HepG2 (cell line): ENCODE measurements around the gene CCL13. TPM values are rescaled to one million over a fixed set of nuclear protein-coding genes. Genes with fewer than 3 reads are reported as not detected.

Experiments used
- CEBPB ChIP-seq: IDR thresholded peaks from 2 replicates; pipeline ENCODE4 v1.6.1; 2011; ENCODE audit warnings: low read depth, low read length, improper control_type of control experiment, borderline replicate concordance
- FOXA3 ChIP-seq: IDR thresholded peaks from 2 replicates; pipeline ENCODE4 v1.6.1; 2016; ENCODE audit warnings: missing genetic modification reagents, missing compliant biosample characterization
- FOXO1 ChIP-seq: sonication (generic); formaldehyde crosslinking; IDR thresholded peaks from 2 replicates; pipeline ENCODE4 v1.4.0; 2020; ENCODE audit warnings: missing genetic modification reagents
- NCOA1 ChIP-seq: sonication (generic); formaldehyde crosslinking; IDR thresholded peaks from 2 replicates; pipeline ENCODE4 v1.9.0; 2021; ENCODE audit warnings: missing genetic modification reagents
- NR2F1 ChIP-seq, 2 experiments: fragments of 450-650 bp in 1 of 2; formaldehyde crosslinking in 1 of 2; IDR thresholded peaks; 2 replicates each; pipeline versions ENCODE4 v1.5.0 to v1.6.1; 2016 to 2020; ENCODE audit warnings: mild to moderate bottlenecking in 1 of 2, missing compliant biosample characterization in 1 of 2, missing genetic modification reagents in 1 of 2, moderate library complexity in 1 of 2
- NR2F6 ChIP-seq, 2 experiments: IDR thresholded peaks; 2 replicates each; pipeline ENCODE4 v1.6.1; 2016; ENCODE audit warnings: antibody characterized with exemption in 1 of 2, mild to moderate bottlenecking in 1 of 2
- RARA ChIP-seq: IDR thresholded peaks from 2 replicates; pipeline ENCODE4 v1.6.1; 2016; ENCODE audit warnings: missing genetic modification reagents, missing compliant biosample characterization
- TRIM24 ChIP-seq: sonication (generic); formaldehyde crosslinking; IDR thresholded peaks from 2 replicates; pipeline ENCODE4 v1.8.0; 2022; ENCODE audit warnings: mild to moderate bottlenecking, missing genetic modification reagents
- ZFP1 ChIP-seq: IDR thresholded peaks from 2 replicates; pipeline ENCODE4 v1.6.1; 2016
- ZMYM2 ChIP-seq: sonication (generic); formaldehyde crosslinking; IDR thresholded peaks from 2 replicates; pipeline ENCODE4 v1.8.0; 2022; ENCODE audit warnings: mild to moderate bottlenecking, missing genetic modification reagents
- ZNF777 ChIP-seq: sonication (generic); formaldehyde crosslinking; IDR thresholded peaks from 2 replicates; pipeline ENCODE4 v1.4.0; 2020; ENCODE audit warnings: missing genetic modification reagents
- ZSCAN25 ChIP-seq: sonication (generic); formaldehyde crosslinking; IDR thresholded peaks from 2 replicates; pipeline ENCODE4 v1.8.0; 2022; ENCODE audit warnings: mild to moderate bottlenecking, missing genetic modification reagents
- polyA plus RNA-seq, 8 experiments: library from polyadenylated mRNA; depleted of rRNA in 3 of 8; stranded (reverse) in 7 of 8; unstranded in 1 of 8; fragments of >200 nt; fragmentation: Illumina TruSeq in 4 of 8; extraction: Trizol in 4 of 8; gene quantifications; 2 replicates each; pipeline versions ENCODE4 v1.2.1 to v1.2.3, GENCODE V29; 2011 to 2016; ENCODE audit warnings: low read depth in 4 of 8, missing spikeins in 1 of 8, mixed read lengths in 1 of 8; ENCODE audit not compliant: insufficient read depth in 1 of 8
- total RNA-seq, 5 experiments: library from RNA; depleted of rRNA; stranded (reverse); fragments of >200 nt; fragmentation: Illumina TruSeq; extraction: Trizol; gene quantifications; 2 replicates each; pipeline ENCODE4 v1.2.3, GENCODE V29; 2016; ENCODE audit warnings: low read depth in 1 of 5
- TF ChIP-seq, protein P1 (sequence below): sonication (generic); formaldehyde crosslinking; IDR thresholded peaks from 2 replicates; pipeline ENCODE4 v1.8.1; 2023; ENCODE audit warnings: missing genetic modification reagents, inconsistent platforms, borderline replicate concordance
- TF ChIP-seq, protein P2 (sequence below): sonication (generic); formaldehyde crosslinking; IDR thresholded peaks from 2 replicates; pipeline ENCODE4 v1.8.0; 2022; ENCODE audit warnings: mild to moderate bottlenecking, missing genetic modification reagents; ENCODE audit not compliant: insufficient replicate concordance
- TF ChIP-seq, protein P3 (sequence below): sonication (generic); formaldehyde crosslinking; IDR thresholded peaks from 2 replicates; pipeline ENCODE4 v1.4.0; 2020; ENCODE audit warnings: missing genetic modification reagents, borderline replicate concordance

Gene CCL13
- total and polyA plus RNA-seq, 2 of the 13 experiments (the other 11 are each of a cell fraction or from before 2014, with no cell fraction given) = not detected

DNA sequence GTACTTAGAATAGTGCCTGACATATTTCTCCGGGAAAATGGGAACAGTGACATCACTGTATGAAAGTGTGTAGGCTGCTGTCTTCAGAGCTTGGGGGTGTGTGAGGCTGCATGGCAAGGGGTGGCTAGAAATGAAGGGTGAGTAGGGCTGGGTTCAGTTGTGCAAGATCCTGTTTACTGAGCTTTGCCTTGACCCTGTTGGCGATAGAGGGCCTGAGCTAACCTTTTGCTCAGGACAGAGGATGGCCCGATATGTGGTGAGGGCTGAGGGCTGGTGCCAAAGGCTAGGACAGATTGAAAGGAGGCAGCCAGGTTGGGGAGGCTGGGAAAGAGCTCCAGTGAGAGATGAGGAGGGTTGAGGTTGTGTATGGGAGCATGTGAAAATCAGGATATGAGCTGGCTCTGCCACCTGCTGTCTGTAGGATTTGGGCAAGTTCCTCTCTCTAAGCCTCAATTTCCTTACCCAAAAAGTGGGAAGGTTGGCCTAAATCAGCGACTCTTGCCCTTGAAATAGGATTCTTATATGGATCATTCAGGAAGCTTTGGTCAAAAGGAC lies 12.7 kb downstream of the CCL13 start (continued):
- TF ChIP-seq, protein P1, sequence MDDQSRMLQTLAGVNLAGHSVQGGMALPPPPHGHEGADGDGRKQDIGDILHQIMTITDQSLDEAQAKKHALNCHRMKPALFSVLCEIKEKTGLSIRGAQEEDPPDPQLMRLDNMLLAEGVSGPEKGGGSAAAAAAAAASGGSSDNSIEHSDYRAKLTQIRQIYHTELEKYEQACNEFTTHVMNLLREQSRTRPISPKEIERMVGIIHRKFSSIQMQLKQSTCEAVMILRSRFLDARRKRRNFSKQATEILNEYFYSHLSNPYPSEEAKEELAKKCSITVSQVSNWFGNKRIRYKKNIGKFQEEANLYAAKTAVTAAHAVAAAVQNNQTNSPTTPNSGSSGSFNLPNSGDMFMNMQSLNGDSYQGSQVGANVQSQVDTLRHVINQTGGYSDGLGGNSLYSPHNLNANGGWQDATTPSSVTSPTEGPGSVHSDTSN (CRISPR knock-in tag) = no peak
- TF ChIP-seq ZSCAN25 (CRISPR knock-in tag) (peak; percentile 51; the same call in 1 of the 2 replicates), FOXA3 (CRISPR knock-in tag) (peak; percentile 16; the same call in 1 of the 2 replicates), NR2F1 (CRISPR knock-in tag; IDR thresholded peaks at IDR 0.05) (peak in 1 of 2 experiments; percentile 47; a peak in 1 of 4 replicates), CEBPB (peak; percentile 40; the same call in 1 of the 2 replicates), ZMYM2 (no peak), FOXO1 (CRISPR knock-in tag) (peak; percentile 41; the same call in 1 of the 2 replicates), NR2F6 (IDR thresholded peaks at IDR 0.05) (peak; percentile 47; the same call in 1 of the 2 replicates), NR2F6 (CRISPR knock-in tag; IDR thresholded peaks at IDR 0.05) (peak; percentile 52; the same call in 1 of the 2 replicates), RARA (peak; percentile 40), ZNF777 (no peak), ZFP1 (CRISPR knock-in tag) (no peak), NCOA1 (CRISPR knock-in tag) (no peak), TRIM24 (0 out of 2 replicates have a peak, but pooled peaks have one; percentile 17)
- TF ChIP-seq, protein P2, sequence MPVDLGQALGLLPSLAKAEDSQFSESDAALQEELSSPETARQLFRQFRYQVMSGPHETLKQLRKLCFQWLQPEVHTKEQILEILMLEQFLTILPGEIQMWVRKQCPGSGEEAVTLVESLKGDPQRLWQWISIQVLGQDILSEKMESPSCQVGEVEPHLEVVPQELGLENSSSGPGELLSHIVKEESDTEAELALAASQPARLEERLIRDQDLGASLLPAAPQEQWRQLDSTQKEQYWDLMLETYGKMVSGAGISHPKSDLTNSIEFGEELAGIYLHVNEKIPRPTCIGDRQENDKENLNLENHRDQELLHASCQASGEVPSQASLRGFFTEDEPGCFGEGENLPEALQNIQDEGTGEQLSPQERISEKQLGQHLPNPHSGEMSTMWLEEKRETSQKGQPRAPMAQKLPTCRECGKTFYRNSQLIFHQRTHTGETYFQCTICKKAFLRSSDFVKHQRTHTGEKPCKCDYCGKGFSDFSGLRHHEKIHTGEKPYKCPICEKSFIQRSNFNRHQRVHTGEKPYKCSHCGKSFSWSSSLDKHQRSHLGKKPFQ (CRISPR knock-in tag) = no peak
- TF ChIP-seq, protein P3, sequence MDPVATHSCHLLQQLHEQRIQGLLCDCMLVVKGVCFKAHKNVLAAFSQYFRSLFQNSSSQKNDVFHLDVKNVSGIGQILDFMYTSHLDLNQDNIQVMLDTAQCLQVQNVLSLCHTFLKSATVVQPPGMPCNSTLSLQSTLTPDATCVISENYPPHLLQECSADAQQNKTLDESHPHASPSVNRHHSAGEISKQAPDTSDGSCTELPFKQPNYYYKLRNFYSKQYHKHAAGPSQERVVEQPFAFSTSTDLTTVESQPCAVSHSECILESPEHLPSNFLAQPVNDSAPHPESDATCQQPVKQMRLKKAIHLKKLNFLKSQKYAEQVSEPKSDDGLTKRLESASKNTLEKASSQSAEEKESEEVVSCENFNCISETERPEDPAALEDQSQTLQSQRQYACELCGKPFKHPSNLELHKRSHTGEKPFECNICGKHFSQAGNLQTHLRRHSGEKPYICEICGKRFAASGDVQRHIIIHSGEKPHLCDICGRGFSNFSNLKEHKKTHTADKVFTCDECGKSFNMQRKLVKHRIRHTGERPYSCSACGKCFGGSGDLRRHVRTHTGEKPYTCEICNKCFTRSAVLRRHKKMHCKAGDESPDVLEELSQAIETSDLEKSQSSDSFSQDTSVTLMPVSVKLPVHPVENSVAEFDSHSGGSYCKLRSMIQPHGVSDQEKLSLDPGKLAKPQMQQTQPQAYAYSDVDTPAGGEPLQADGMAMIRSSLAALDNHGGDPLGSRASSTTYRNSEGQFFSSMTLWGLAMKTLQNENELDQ (CRISPR knock-in tag) = no peak
